HG03571 (cell line): ENCODE results near the gene SLC24A3.

Experiments used
- ATAC-seq: cut with Tn5 transposase; IDR thresholded peaks from one replicate; pipeline ENCODE4 v1.9.1; 2021; ENCODE audit not compliant: unreplicated experiment

SLC24A3 gene

GRCh38 chr20:19212469-19212815 lies at the start of gene SLC24A3:
Gene SLC24A3, plus strand, starts transcription at chr20:19212642.
- no peak for ATAC-seq

DNA sequence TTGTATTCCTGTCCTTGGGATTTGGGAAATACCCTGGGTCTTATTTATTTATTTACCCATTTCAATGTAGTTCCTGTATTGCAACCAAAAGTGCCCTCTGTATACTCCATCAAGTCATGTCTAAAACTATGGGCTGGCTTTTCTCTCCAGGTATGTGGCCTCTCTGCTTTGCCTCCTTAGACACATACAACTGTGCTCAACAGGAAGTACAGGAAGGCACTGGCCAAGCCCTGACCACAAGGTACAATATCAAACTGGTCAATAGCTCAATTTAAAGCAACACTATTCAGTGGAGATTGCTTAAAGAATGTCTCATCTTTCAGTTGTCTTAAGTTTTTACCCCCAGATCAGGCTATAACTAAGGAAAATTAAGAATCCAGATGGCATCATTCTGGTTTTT lies 42.3 kb upstream of the SLC24A3 start:
- ATAC-seq = no peak

- no peak for ATAC-seq
These were observed 39.8 kb upstream of the SLC24A3 start for GRCh38 chr20:19172637-19173036.

GRCh38 chr20:19176470-19177052 lies 35.9 kb upstream of the SLC24A3 start:
- no peak for ATAC-seq

- ATAC-seq = no peak
These were observed 30.9 kb upstream of the SLC24A3 start for GRCh38 chr20:19181552-19181951.

GRCh38 chr20:19185083-19185482 lies 27.4 kb upstream of the SLC24A3 start:
- ATAC-seq = no peak

GRCh38 chr20:19193349-19193748 lies 19.1 kb upstream of the SLC24A3 start:
- ATAC-seq = no peak

- no peak for ATAC-seq
These were observed 6.5 kb upstream of the SLC24A3 start for GRCh38 chr20:19205981-19206396.

- ATAC-seq = no peak
These were observed 4.9 kb upstream of the SLC24A3 start for GRCh38 chr20:19207541-19207940.

DNA sequence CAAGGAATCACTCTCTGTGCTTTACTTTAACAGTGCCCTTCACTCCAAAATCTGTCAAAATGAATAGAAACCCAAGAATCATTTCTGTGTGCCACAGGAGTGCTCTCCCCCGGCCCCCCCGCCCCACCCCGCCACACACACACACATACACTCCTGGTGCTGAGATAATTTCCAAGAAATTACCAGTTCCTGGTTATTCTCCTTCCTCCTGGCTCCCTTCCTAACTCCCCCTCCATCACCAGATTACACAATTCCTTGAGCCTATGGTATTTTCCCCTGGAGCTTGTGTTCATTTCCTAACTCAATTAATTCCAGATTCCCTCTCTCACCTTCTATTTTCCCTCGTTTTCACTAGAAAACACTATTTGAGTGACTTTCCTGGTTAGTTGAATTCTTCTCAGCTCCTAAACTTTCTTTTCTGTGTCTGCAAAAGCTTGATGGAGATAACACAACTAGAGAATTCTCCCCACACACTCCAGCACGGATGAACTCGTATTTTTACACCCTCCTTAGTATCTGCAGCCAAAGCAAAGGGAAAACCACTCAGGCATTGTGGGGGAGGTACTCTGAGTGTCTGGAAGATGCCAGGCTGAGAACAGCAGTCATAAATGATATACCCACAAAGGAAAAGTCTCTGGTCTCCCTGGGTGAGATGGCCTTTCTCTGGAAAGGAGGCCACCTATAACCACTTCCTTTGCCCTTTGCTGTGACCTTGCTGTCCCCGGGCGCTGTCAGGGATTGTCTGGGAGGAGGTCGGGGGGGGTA lies 1.9 kb upstream of the SLC24A3 start:
- ATAC-seq = no peak

DNA sequence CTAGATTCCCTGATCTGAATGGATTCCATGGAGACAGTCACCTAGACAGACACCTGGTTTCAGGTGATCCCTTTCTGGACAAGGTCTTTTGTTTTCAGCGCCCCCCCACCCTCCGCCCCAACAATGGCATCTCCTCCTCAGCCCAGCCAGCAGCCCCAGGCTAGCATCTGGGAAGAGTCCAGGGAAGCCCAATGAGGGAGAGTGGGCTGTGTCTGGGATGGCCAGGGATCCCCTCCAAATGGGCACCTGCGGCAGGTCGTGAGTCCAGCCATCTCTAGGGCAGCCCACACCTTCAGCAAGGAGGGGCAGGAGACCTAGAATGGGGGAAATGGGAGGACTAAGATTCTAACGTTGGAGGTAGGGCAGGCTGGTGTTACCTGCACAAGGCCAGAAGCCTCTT lies 1.2 kb upstream of the SLC24A3 start:
- no peak for ATAC-seq

- ATAC-seq = no peak
These were observed 577 bp upstream of the SLC24A3 start for GRCh38 chr20:19211661-19212468.

- ATAC-seq = no peak
These were observed 520 bp downstream of the SLC24A3 start for GRCh38 chr20:19212821-19213502.

- no peak for ATAC-seq
These were observed 1.6 kb downstream of the SLC24A3 start for GRCh38 chr20:19213946-19214490.

GRCh38 chr20:19218411-19218810 lies 6.0 kb downstream of the SLC24A3 start:
- no peak for ATAC-seq

GRCh38 chr20:19222520-19223040 lies 10.1 kb downstream of the SLC24A3 start:
- no peak for ATAC-seq

- no peak for ATAC-seq
These were observed 11.2 kb downstream of the SLC24A3 start for GRCh38 chr20:19223640-19224039.

DNA sequence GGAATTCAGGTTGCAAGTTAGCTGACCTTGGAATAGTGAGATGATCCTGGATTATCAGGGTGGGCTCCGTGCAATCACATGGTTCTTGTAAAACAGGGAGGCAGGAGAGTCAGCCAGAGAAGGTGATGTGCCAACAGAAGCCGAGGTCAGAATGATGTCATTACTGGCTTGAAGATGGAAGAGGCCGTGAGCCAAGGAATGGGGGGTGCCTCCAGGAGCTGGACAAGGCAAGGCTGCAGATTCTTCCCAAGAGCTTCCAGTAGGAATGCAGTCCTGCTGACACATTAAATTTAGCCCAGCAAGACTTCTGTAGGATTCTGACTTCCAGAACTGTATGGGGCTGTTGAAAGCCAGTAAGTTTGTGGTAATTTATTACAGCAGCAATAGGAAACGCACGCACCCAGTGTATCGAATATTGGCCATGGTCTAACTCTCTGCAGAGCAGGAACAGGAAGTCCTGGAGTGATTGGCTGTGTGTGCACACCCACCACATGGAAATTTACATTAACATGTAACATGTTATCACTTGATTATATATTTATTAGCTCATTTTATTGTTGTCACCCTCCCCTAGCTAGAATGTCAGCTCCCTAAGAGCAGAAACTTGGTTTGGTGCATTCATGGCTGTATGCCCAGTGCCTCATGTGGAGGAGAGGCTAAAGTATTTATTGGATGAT lies 19.1 kb downstream of the SLC24A3 start:
- no peak for ATAC-seq

- no peak for ATAC-seq
These were observed 20.8 kb downstream of the SLC24A3 start for GRCh38 chr20:19232997-19233794.
